ENCODE data around the gene CDK9.
"Not testable (repeated sequence)": the region's sequence is repeated elsewhere in the genome, so short reads cannot be mapped to it uniquely, and the experiment has no call there.

Gene CDK9

GRCh38 chr9:127826253-127826913, 40.5 kb downstream of the CDK9 start:
- DNase-seq (ENCODE audit: low spot score) = no peak

GRCh38 chr9:127828262-127829031, 42.6 kb downstream of the CDK9 start:
- no peak for DNase-seq (ENCODE audit: low spot score)

GRCh38 chr9:127829205-127829906, 43.5 kb downstream of the CDK9 start:
- DNase-seq (ENCODE audit: low spot score) = no peak

- DNase-seq (ENCODE audit: low spot score) = no peak
These were observed 46.4 kb downstream of the CDK9 start for GRCh38 chr9:127832248-127832647.

GRCh38 chr9:127833555-127833954, 47.7 kb downstream of the CDK9 start:
- DNase-seq (ENCODE audit: low spot score) = no peak

DNA sequence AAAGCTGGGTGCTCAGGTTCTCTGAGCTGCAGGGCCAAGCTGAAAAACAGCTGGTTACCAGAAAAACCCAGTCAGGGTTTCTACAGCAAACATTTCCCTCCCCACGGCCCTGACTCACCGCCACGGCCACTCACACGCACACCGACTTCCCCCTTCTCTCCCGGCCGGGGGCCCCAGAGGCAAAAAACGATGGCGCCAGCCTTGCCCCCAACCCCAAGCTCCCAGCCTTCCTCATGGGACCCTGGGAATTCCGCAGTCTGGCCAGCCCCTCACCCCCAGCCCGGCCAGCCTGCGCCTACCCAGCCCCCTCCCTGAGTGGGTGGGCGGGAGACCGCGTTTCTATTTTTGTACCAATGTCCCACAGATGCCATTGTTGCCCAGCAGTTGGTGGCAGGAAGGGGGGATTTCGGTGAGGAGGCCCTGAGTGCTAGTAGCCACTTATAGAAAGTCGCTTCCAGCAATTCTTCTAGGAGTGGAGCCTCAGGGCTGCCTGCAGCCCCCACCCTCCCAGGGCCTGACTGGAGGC, 50.2 kb downstream of the CDK9 start:
- DNase-seq (ENCODE audit: low spot score) = no peak

DNA sequence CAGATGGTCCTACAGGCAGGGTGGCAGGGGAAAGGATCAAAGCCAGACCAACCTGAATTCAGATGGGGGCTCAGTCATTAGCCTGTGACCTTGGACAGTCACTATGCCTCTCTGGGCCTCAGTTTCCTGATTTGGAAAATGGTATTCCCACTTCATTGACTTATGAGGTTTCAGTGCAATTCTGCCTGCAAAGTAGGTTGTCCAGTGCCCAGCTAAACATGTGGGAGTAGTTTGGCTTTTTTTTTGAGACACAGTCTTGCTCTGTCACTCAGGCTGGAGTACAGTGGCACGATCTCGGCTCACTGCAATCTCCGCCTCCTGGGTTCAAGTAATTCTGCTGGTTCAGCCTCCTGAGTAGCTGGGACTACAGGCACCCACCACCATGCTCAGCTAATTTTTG, 50.7 kb downstream of the CDK9 start:
- not testable (repeated sequence) for DNase-seq (ENCODE audit: low spot score)

GRCh38 chr9:127837346-127837745, 51.5 kb downstream of the CDK9 start:
- DNase-seq (ENCODE audit: low spot score) = no peak

DNA sequence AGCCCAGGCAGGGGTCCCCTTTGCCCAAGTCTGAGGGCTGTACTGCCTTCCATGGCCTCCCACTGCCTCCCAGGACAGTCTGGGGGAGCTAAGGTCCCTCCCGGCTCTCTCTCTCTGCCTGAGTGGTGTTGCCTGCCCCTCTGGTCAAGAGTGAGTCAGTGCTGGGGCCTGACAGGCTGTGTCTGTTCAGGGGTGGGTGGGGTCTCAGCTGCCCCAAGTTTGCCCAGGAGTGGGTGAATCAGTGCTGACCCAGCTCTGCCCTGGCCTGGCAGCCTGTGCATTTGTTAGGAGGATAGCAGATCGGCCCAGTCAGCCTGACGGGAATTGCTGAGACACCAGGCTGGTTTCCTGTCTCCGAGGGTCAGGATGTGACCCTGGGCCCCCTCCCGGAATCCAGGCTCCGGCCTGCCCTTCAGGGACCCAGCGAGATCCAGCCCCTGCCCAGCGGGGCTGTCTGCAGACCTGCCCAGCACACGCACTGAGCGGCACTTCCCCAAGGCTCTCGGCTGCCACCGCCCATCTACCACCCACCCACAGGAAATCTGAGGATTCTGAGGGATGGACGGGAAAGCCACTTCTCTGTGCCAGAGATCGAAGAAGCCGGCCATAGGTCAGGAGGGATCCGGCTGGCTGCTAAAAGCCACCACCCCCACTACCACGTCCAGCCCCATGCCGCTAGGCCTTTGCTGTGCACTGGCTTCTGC, 52.7 kb downstream of the CDK9 start:
- DNase-seq (ENCODE audit: low spot score) = no peak

Measured in D341Med (cell line).